GM13977 (cell line): ENCODE results near the gene C6orf52.
"Not testable (repeated sequence)": the region's sequence is repeated elsewhere in the genome, so short reads cannot be mapped to it uniquely, and the experiment has no call there.

Source experiments
- DNase-seq: peaks from one replicate; pipeline ENCODE4 v3.0.0; 2012; ENCODE audit warnings: low spot score
- CTCF ChIP-seq: IDR thresholded peaks from 2 replicates; pipeline ENCODE4 v1.5.1; 2012; ENCODE audit warnings: mild to moderate bottlenecking, control low read depth; ENCODE audit not compliant: insufficient read depth; ENCODE audit errors: extremely low read depth, missing control alignments
- in situ Hi-C: fragments of 300-500 bp; cut with MboI; formaldehyde crosslinking; loops from one replicate; pipeline ENCODE4 v1.12.0; 2022; ENCODE audit warnings: low sequenced_read_pairs, low pct_unique_long_range_greater_than_20kb, mixed read lengths, inconsistent platforms; ENCODE audit not compliant: unreplicated experiment

C6orf52 gene

GRCh38 chr6:10694302-10695085, at the start of gene C6orf52, which contains the start of gene PAK1IP1:
Gene C6orf52, minus strand, starts transcription at chr6:10694616. Its CDS starts 7,066 bp downstream, at chr6:10687550.
Gene PAK1IP1, plus strand, starts transcription at chr6:10694972. Its CDS starts 14 bp downstream, at chr6:10694986.
- in situ Hi-C loops: no loop called here
- peak; percentile 89 for DNase-seq
- no peak for TF ChIP-seq CTCF

GRCh38 chr6:10743515-10743914, 49.1 kb upstream of the C6orf52 start:
- in situ Hi-C loops: no loop called here
- no peak for TF ChIP-seq CTCF

GRCh38 chr6:10742251-10742650, 47.8 kb upstream of the C6orf52 start:
- no peak for TF ChIP-seq CTCF
- in situ Hi-C loops: no loop called here
- no peak for DNase-seq

More at GRCh38 chr6:10743515-10743914, 49.1 kb upstream of the C6orf52 start:
- no peak for DNase-seq

GRCh38 chr6:10741643-10742042, 47.2 kb upstream of the C6orf52 start:
- in situ Hi-C loops, DNase-seq: not testable (repeated sequence)

GRCh38 chr6:10740061-10740460, 45.6 kb upstream of the C6orf52 start:
- no peak for TF ChIP-seq CTCF
- in situ Hi-C loops: no loop called here

GRCh38 chr6:10736731-10737130, 42.3 kb upstream of the C6orf52 start:
- no peak for DNase-seq
- in situ Hi-C loops: no loop called here
- no peak for TF ChIP-seq CTCF

More at GRCh38 chr6:10740061-10740460, 45.6 kb upstream of the C6orf52 start:
- no peak for DNase-seq

GRCh38 chr6:10733863-10734262, 39.4 kb upstream of the C6orf52 start:
- no peak for DNase-seq
- no peak for TF ChIP-seq CTCF
- in situ Hi-C loops: no loop called here
